GM18858 (cell line): ENCODE results near the gene AMPH.

Experiments
- ATAC-seq: cut with Tn5 transposase; IDR thresholded peaks from one replicate; pipeline ENCODE4 v1.9.1; 2021; ENCODE audit not compliant: unreplicated experiment

AMPH gene

DNA sequence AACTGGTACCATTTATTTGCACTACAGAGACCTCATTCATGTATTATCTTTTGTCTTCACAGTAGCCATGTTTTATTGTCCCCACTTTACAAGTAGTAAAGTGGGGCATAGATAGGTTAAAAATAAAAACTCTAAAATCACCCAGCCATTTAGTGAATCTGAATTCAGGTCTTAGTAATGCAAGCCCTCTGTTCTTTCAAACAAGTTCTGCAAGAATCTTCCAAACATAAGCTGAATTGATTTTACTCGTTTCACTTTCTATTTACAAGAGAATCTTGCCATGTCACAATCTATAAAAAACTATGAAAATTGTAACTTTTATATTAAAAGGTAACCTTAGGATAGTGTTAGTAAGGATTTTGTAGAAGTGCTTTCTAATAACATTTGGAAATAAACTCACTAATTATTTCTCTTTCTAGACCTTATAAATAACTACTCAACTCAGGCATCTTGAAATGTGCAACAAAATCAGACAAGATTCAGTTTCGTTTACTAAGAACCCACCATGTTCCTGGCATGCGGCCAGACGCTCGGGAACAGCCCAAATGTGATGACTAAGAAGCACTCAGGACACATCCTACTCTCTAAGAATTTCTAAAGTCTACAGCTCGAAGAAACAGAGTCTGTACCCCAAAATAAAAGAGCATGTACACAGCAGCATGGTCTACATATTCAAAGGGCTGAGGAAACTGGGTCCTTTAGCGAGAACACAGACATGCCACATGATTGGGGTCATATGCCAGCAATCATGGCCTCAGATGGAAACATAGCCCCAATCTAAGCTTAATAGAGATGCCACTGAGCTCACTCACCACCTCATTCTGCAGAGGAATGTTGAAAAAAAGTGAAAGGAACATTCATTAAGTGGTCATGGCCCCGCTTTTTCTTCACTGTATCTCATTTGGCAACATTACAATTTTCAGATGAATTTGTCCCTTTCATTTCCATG is 167.6 kb downstream of the AMPH start:
- ATAC-seq = peak; percentile 92

DNA sequence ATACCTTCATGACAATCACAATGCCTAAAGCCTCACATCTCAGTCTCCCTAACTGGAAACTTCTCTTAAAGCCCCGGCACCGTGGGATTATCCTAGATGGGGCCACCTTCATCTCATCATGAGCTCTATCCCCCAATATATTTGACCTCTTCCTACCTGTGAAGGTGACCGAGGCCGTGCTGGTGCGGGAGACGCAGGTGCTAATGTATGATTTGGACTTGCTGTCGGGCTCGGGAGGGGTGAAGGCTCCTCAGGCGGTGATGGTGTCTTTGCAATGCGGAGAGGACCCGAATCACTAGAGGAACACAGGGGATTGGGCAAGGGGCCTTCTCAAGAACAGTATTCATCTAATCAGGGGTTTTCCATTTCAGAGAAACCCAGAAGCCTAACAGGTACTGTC is 168.4 kb downstream of the AMPH start:
- ATAC-seq = no peak

DNA sequence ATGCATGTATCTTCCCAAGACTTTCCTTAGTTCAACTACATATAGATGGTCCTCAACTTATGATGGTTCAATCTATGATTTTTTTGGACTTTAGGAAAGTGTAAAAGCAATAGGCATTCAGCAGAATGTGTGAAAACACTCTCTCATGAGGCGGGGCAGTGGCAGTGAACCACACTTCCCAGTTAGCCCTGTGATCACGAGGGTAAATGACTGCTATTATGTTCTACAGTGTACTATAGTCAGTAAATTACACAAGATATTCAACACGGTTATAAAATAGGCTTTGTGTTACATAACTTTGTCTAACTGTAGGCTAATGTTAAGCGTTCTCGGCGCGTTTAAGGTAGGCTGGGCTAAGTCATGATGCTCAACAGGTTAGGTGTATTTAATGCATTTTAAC is 169.3 kb downstream of the AMPH start:
- no peak for ATAC-seq

DNA sequence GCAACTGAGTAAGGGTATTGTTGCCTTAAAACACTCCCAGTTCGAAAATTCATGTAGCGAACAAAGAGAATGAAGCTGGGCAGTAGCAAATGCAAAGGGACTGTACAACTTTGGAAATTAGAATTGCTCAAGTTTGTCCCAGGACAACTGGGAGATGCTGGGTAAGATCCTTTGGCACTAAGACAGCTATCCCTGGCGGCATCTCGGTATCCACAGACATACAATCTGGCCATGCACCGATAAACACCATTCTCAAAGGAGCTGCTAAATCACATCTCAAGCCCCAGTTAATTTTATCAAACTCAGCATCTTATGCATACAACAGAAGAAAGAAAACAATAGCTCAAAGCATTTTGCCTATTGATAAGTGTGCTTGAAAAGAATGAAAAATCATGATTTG is 177.3 kb downstream of the AMPH start:
- no peak for ATAC-seq

GRCh38 chr7:38453168-38453567 is 178.0 kb downstream of the AMPH start:
- ATAC-seq = no peak

DNA sequence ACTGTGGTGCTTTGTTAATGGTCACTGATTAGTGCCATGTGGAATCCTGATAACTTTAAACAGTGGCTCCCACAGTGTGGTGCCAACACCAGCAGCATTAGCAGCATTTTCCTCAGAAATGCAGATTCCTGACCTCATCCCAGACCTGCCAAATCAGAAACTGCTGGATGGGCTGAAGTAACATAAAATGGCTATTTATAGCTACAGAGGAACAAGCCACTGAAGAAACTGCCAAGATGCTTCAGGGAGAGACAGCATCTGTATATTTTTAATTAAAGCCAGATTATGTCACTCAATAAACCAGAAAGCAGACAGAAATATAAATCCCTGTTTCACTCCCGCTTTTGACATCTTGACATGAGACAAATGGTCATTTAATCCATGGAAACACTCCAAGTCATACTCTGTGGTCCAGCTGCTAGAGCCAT is 178.5 kb downstream of the AMPH start:
- no peak for ATAC-seq

GRCh38 chr7:38451840-38452239 is 179.3 kb downstream of the AMPH start:
- ATAC-seq = no peak

GRCh38 chr7:38448584-38449234 is 182.5 kb downstream of the AMPH start:
- no peak for ATAC-seq

- no peak for ATAC-seq
These were observed 183.1 kb downstream of the AMPH start for GRCh38 chr7:38448054-38448453.

GRCh38 chr7:38438970-38439369 is 192.2 kb downstream of the AMPH start:
- no peak for ATAC-seq

GRCh38 chr7:38432671-38433070 is 198.5 kb downstream of the AMPH start:
- ATAC-seq = no peak

DNA sequence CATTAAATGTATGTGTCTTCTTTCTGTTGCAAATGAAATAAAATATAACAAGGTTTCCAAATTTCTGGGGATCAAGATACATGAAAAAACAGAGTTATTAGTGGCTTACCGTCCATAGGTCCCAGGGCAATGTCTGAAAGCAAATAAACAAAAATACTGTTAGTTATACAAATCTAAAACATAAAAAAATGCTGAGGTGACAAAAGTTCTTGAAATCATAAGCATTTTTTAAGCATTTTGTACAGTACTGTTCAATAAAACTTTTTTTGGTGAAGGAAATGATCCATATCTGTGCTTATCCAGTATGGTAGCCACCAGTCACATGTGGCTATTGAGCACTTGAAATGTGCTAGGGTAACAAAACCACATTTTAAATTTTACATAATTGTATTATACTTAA is 199.1 kb downstream of the AMPH start:
- ATAC-seq = no peak

DNA sequence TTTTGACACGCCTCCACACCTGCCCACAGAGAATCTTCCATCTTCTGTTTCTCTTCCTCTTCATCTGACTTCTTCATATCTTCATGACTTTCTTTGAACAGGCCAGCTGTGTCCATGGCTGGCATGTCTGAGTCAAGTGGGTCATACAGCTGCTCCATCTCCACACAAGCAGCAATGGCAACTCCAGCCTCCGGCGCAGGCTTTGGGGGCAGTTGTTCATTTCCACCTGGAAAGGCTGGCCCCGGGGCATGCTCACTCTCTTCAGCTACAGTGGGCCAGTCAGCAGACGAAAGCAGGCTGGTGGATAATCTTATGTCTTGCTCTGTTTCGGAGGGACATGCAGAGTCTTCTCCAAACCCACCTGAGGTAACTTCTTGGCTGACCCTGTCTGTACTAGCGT is 202.1 kb downstream of the AMPH start:
- no peak for ATAC-seq

DNA sequence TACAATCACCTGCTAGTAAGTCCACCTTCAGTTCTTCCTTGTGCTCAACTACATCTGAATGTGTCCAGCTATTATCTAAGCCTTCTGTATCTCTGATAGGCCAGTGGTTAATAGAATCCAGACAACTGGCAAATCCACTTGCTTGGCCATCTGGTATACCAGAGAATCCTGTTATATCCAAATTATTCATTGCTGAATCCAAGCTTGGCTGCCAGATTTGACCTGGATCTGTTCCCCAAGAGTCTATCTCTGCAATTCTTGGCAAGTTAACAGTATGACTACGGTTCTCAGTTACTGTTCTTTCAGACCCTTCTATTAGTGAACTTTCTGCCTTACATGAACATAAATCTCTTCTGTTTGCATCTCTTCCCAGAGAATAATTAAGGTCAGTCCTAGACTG is 203.1 kb downstream of the AMPH start:
- ATAC-seq = no peak

DNA sequence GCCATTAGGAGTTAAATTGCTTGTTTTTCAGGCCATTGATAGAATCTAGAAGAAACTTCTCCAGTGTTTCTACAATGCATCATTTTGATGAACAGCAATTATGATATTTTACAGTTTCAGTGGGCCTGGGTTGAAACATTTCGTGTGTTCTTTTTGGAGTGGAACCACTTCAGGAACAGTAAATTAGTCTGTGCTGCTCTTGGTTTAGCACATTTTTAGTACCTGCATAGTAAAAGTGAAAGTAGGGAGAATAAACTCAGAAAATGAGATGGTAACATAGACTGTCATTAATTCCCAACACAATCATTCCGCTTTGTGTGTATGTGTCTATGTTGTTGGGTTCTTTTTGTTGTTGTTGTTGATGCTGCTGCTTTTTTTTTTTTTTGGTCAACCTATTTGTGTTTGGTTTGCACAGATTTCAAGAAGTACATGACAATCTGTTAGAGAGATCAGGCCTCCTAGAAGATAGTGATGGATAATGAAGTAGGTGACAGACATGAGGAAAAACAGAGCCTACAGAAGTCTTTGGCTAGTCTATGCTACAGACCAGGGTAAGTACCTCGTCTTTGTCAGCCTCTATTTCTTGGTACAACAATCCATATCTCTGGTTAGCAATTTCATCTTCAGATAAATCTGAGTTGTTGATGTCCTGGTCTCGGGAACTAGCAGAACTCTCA is 203.8 kb downstream of the AMPH start:
- peak; percentile 50 for ATAC-seq

DNA sequence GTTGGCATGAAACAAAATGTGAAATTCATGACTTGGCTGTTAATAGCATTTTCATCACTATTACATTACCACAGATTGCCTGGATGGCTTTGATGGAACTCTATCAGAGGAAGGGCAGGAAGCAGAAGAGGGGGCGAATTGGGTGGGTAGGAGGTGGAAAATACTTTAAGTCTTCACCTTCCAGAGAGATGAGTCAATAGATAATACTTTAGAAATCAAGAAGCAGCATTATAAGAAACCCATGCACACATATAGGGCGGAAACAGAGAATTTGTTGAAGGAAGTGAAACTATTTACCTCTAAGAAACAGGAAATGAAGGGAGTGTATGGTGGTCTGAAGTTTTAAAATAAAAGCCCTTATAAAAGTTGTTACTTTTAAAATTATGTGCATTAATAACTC is 205.7 kb downstream of the AMPH start:
- peak; percentile 50 for ATAC-seq

DNA sequence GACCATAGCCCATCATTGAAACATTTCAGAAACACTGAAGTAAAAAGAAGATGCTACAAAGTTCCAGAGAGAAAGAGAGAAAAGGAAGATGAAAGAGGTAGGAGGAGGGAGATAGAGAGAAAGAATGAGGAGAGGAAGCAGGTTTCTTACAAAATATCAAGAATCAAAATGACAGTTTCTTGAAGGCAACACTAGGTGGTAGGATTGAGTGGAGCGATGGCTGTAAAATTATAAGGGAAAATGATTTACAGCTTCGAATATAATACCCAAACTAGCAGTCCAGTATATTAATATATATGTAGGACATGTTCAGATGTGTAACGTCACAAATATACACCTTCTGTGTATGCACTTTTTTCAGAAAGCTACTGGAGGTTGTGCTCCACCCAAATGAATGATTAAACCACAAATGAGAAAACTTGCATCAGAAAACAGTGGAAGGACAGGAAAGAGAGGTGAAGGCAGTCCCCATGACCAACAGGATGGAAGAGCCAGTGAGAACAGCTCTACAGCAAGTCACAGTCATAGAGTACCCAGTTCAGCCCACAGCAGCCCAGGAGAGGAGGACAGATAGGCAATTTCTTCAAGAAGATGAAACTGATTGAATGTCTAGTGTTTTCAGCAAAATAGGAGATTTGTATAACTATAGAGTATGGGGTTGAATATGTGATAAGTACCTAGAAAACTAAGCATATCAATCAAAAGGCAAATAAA is 206.3 kb downstream of the AMPH start:
- ATAC-seq = no peak

GRCh38 chr7:38413784-38414183 is 217.4 kb downstream of the AMPH start:
- ATAC-seq = peak; percentile 86

- ATAC-seq = no peak
These were observed 219.8 kb downstream of the AMPH start for GRCh38 chr7:38411404-38411803.

GRCh38 chr7:38410056-38410455 is 221.1 kb downstream of the AMPH start:
- ATAC-seq = no peak

- ATAC-seq = no peak
These were observed 221.6 kb downstream of the AMPH start for GRCh38 chr7:38409531-38409930.
